Mammary epithelial cell (primary cell): ENCODE data around the gene GRN.
A peak's percentile ranks its signal among the peaks of the same experiment; 100 is the strongest.

Experiments
- EZH2 ChIP-seq: IDR thresholded peaks from 2 replicates; pipeline ENCODE4 v1.6.1; 2012; ENCODE audit warnings: low read length, inconsistent platforms, borderline replicate concordance
- TF ChIP-seq, protein P1 (sequence below), 2 donors: IDR thresholded peaks in 1 of 2; conservative IDR thresholded peaks in 1 of 2; 2 replicates each; pipeline ENCODE4 v1.5.1; 2011 to 2012; ENCODE audit warnings: inconsistent platforms in 2 of 2, low read length in 2 of 2, mild to moderate bottlenecking in 2 of 2, control low read depth in 1 of 2, low read depth in 1 of 2; ENCODE audit not compliant: insufficient read depth in 1 of 2; ENCODE audit errors: extremely low read depth in 1 of 2

DNA sequence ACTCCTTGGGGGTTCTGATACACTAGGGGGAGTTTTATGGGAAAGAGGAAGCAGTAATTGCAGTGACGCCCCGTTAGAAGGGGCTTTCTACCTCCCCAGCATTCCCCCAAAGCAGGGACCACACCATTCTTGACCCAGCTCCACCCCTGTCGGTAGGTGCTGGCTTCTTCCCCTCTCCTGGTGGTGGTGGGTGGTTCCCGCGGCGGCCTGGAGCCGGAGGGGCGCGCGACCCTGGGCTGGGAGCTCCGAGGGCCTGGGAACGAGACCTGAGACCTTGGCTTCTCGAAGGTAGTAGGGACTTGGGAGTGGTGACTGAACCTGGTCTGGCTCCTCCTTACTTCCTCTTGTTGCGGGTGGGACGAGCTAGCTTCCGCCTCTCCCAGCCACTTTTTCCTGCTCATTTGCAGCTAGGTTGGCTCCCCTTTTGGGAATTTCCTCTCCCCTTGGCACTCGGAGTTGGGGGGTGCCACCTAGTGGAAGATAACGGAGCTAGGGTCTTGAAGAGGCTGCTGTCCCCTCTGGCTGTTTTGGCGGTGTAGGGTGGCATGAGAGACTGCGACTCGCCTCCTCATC, 438 bp downstream of the GRN start:
- TF ChIP-seq, protein P1, sequence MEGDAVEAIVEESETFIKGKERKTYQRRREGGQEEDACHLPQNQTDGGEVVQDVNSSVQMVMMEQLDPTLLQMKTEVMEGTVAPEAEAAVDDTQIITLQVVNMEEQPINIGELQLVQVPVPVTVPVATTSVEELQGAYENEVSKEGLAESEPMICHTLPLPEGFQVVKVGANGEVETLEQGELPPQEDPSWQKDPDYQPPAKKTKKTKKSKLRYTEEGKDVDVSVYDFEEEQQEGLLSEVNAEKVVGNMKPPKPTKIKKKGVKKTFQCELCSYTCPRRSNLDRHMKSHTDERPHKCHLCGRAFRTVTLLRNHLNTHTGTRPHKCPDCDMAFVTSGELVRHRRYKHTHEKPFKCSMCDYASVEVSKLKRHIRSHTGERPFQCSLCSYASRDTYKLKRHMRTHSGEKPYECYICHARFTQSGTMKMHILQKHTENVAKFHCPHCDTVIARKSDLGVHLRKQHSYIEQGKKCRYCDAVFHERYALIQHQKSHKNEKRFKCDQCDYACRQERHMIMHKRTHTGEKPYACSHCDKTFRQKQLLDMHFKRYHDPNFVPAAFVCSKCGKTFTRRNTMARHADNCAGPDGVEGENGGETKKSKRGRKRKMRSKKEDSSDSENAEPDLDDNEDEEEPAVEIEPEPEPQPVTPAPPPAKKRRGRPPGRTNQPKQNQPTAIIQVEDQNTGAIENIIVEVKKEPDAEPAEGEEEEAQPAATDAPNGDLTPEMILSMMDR (conservative IDR thresholded peaks at IDR 0.05 in 1 of 2, IDR thresholded peaks at IDR 0.05 in 1 of 2; ENCODE audit: extremely low read depth in 1 of 2, insufficient read depth in 1 of 2, low read depth in 1 of 2, low read length in 2 of 2) = peak; percentile 21 to 68
- no peak for TF ChIP-seq EZH2
